Stimulated activated CD4-positive, alpha-beta T cell treated with anti-CD3 and anti-CD28 coated beads, TNF-alpha, amount 100 ng/mL, for 48 hours (primary cell): ENCODE results near the gene TBXAS1.

ENCODE experiments used
- DNase-seq, 3 donors: peaks; one replicate each; pipeline ENCODE4 v3.0.0-alpha.2; 2020; ENCODE audit warnings: low read depth in 3 of 3

TBXAS1 gene

GRCh38 chr7:139829025-139829774, at the start of gene TBXAS1:
TSS of gene TBXAS1 (plus strand) at chr7:139829264. CDS start at chr7:139829391, 127 bp downstream.
- no peak for DNase-seq

GRCh38 chr7:139782932-139783331, 46.1 kb upstream of the TBXAS1 start:
- DNase-seq, result no peak

- DNase-seq, result no peak
These were observed 45.2 kb upstream of the TBXAS1 start for GRCh38 chr7:139783647-139784385.

GRCh38 chr7:139784648-139785047, 44.4 kb upstream of the TBXAS1 start:
- no peak for DNase-seq

GRCh38 chr7:139791316-139791715, 37.7 kb upstream of the TBXAS1 start:
- DNase-seq, result no peak

- no peak for DNase-seq
These were observed 31.5 kb upstream of the TBXAS1 start for GRCh38 chr7:139797607-139798006.

- no peak for DNase-seq
These were observed 30.8 kb upstream of the TBXAS1 start for GRCh38 chr7:139798221-139798620.

- no peak for DNase-seq
These were observed 30.2 kb upstream of the TBXAS1 start for GRCh38 chr7:139798892-139799291.

- no peak for DNase-seq
These were observed 29.5 kb upstream of the TBXAS1 start for GRCh38 chr7:139799586-139799985.

GRCh38 chr7:139804571-139804970, 24.5 kb upstream of the TBXAS1 start:
- DNase-seq, result no peak

GRCh38 chr7:139807009-139807408, 22.1 kb upstream of the TBXAS1 start:
- DNase-seq, result no peak

- DNase-seq, result no peak
These were observed 20.6 kb upstream of the TBXAS1 start for GRCh38 chr7:139808427-139808826.

GRCh38 chr7:139808846-139809442, 20.1 kb upstream of the TBXAS1 start:
- no peak for DNase-seq

- DNase-seq, result peak in 1 of 3 donors; percentile 11
These were observed 18.0 kb upstream of the TBXAS1 start for GRCh38 chr7:139811066-139811465.

- no peak for DNase-seq
These were observed 15.9 kb upstream of the TBXAS1 start for GRCh38 chr7:139813151-139813550.

GRCh38 chr7:139813689-139814088, 15.4 kb upstream of the TBXAS1 start:
- DNase-seq, result no peak

GRCh38 chr7:139817249-139817648, 11.8 kb upstream of the TBXAS1 start:
- no peak for DNase-seq

GRCh38 chr7:139820089-139820488, 9.0 kb upstream of the TBXAS1 start:
- no peak for DNase-seq

GRCh38 chr7:139821349-139822105, 7.5 kb upstream of the TBXAS1 start:
- no peak for DNase-seq

- DNase-seq, result no peak
These were observed 6.2 kb upstream of the TBXAS1 start for GRCh38 chr7:139822855-139823254.

- no peak for DNase-seq
These were observed 5.0 kb upstream of the TBXAS1 start for GRCh38 chr7:139823959-139824521.
